Thyroid gland (tissue), 4 donors: ENCODE results near the gene BRD2. TPM values are rescaled to one million over a fixed set of nuclear protein-coding genes. Genes with fewer than 3 reads are reported as not detected.

Source experiments
- DNase-seq, 2 donors: peaks; one replicate each; pipeline ENCODE4 v3.0.0-alpha.2; 2019
- H3K27ac ChIP-seq, 3 donors: fragments of 200-600 bp; sonication (generic); 1 replicate in 2 of 3; 2 replicates in 1 of 3; pipeline ENCODE4 v1.5.1; 2016 to 2019; ENCODE audit warnings: mild to moderate bottlenecking in 1 of 3, moderate library complexity in 1 of 3
- H3K27me3 ChIP-seq: fragments of 200-600 bp; sonication (generic); one replicate; pipeline ENCODE4 v1.5.1; 2019
- H3K36me3 ChIP-seq, 2 donors: fragments of 200-600 bp; sonication (generic); one replicate each; pipeline ENCODE4 v1.5.1; 2016 to 2019
- H3K4me1 ChIP-seq, 2 donors: fragments of 200-600 bp; sonication (generic); one replicate each; pipeline ENCODE4 v1.5.1; 2017 to 2019
- H3K4me3 ChIP-seq, 3 donors: fragments of 200-600 bp; sonication (generic); replicated peaks in 1 of 3; 1 replicate in 2 of 3; 2 replicates in 1 of 3; pipeline ENCODE4 v1.5.1; 2016; ENCODE audit warnings: mild to moderate bottlenecking in 1 of 3
- H3K9me3 ChIP-seq: fragments of 200-600 bp; sonication (generic); one replicate; pipeline ENCODE4 v1.5.1; 2017
- POLR2A ChIP-seq, 2 donors: fragments of 450-650 bp; IDR thresholded peaks; one replicate each; pipeline ENCODE4 v1.6.1; 2017; ENCODE audit warnings: antibody characterized with exemption in 2 of 2, mild to moderate bottlenecking in 2 of 2, moderate library complexity in 1 of 2
- WGBS, 2 donors: methylation state at CpG; one replicate each; pipeline ENCODE4 v1.1.5; 2017; 5-methylcytosine and 5-hydroxymethylcytosine counted together
- intact Hi-C: fragments of 100-400 bp; cut with DNase I; formaldehyde crosslinking; loops from one replicate; pipeline ENCODE4 v1.15.1; 2023
- total RNA-seq, 4 donors: library from RNA; depleted of rRNA; stranded (reverse); fragments of >200 nt; gene quantifications; one replicate each; pipeline ENCODE4 v1.2.3, GENCODE V29; 2016
- TF ChIP-seq, protein P1 (sequence below), 6 experiments: fragments of 200-600 bp in 3 of 6; fragments of 450-650 bp in 3 of 6; sonication (generic) in 3 of 6; IDR thresholded peaks; one replicate each; pipeline ENCODE4 v1.5.1; 2016 to 2019; ENCODE audit warnings: antibody characterized with exemption in 6 of 6, mild to moderate bottlenecking in 2 of 6, inconsistent platforms in 1 of 6, moderate library complexity in 1 of 6

The BRD2 gene
- total RNA-seq, 4 donors from 2014 or later: 206 to 282 (median 238) TPM

DNA sequence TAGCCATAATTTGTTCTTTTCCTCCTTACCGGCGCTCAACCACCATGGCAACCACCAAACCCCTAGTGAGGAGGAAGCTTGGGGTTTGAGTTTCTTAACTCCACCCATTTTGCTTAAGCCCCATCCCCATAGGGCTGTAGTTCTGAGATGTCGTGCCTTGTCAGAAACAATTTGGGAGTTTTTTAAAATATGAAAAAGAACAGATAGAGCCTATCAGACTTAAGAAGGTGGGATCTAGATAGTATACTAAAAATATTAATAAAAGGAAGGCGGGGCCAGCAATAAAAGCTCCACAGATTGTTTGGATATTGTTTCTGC lies 5.6 kb downstream of the BRD2 start:
- H3K4me3 ChIP-seq: peak overlapping the region; percentile 68 to 100 (median 98)
- DNase-seq: no peak
- no peaks in the 10 kb centered on the region for H3K9me3 ChIP-seq
- H3K4me1 ChIP-seq: peaks cover 36 to 42% of the 10 kb centered on the region in 2 donors
- peak overlapping the region in 2 of 3 donors; percentile 1 to 86 for H3K27ac ChIP-seq
- TF ChIP-seq POLR2A (IDR thresholded peaks at IDR 0.05): peak in 1 of 2 donors; percentile 29
- TF ChIP-seq, protein P1, sequence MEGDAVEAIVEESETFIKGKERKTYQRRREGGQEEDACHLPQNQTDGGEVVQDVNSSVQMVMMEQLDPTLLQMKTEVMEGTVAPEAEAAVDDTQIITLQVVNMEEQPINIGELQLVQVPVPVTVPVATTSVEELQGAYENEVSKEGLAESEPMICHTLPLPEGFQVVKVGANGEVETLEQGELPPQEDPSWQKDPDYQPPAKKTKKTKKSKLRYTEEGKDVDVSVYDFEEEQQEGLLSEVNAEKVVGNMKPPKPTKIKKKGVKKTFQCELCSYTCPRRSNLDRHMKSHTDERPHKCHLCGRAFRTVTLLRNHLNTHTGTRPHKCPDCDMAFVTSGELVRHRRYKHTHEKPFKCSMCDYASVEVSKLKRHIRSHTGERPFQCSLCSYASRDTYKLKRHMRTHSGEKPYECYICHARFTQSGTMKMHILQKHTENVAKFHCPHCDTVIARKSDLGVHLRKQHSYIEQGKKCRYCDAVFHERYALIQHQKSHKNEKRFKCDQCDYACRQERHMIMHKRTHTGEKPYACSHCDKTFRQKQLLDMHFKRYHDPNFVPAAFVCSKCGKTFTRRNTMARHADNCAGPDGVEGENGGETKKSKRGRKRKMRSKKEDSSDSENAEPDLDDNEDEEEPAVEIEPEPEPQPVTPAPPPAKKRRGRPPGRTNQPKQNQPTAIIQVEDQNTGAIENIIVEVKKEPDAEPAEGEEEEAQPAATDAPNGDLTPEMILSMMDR (IDR thresholded peaks at IDR 0.05): no peak
- H3K36me3 ChIP-seq: peaks cover 55 to 67% of the 10 kb centered on the region in 2 donors
- WGBS, 2 donors: 1 to 2% methylated on average over 4 of the region's 4 CpGs
- intact Hi-C loops: no loop called here
- no peaks in the 10 kb centered on the region for H3K27me3 ChIP-seq

DNA sequence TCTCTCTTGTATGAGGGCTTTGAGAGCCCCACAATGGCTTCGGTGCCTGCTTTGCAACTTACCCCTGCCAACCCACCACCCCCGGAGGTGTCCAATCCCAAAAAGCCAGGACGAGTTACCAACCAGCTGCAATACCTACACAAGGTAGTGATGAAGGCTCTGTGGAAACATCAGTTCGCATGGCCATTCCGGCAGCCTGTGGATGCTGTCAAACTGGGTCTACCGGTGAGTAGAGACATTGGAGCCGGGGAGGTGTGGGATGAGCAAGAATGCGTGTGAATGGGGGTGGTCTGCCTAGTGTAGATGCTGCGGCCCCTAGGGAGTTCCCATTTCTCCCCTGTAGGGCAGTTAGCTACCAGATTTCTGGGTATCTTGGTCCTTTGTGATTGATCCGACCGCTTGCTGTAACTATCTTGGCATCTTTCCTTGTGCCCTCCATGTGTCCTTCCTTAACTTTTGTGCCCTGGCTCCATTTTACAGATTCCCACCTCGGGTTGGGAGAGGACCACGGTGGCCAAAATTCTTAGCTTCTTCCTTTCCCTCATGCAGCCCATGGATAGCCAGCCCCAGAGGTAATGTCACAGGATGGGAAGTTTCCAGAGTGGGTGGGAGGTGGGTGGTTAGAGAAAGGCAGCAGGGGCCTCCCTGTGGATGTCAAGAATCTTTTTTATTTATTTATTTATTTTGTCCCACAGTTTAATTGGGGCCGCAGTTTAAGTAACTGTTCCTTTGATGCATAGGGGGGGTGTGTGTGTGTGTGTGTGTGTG lies 6.3 kb downstream of the BRD2 start:
- WGBS, 2 donors: 7 to 8% methylated on average over 14 of the region's 14 CpGs
- TF ChIP-seq POLR2A (IDR thresholded peaks at IDR 0.05): no peak
- TF ChIP-seq, protein P1 (IDR thresholded peaks at IDR 0.05): no peak
- Histone ChIP-seq H3K9me3 (no peaks in the 10 kb centered on the region), H3K4me3 (peak overlapping the region; percentile 56 to 98 (median 68)), H3K4me1 (peaks cover 36 to 42% of the 10 kb centered on the region in 2 donors), H3K27me3 (no peaks in the 10 kb centered on the region), H3K27ac (peak overlapping the region in 1 of 3 donors; percentile 86), H3K36me3 (peaks cover 63 to 75% of the 10 kb centered on the region in 2 donors)
- intact Hi-C loops: no loop called here
- no peak for DNase-seq

DNA sequence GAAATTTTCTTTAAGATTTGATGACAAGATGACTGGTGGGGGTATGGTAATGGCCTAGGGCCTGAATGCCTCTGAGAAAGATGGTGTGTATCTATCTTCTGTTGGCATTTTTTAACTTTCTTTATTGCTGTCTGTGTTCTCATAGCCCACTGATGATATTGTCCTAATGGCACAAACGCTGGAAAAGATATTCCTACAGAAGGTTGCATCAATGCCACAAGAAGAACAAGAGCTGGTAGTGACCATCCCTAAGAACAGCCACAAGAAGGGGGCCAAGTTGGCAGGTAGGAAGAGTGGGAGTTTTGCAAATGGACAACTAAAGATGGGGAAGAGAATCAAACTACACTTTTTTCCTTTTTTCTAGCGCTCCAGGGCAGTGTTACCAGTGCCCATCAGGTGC lies 7.5 kb downstream of the BRD2 start:
- H3K4me3 ChIP-seq: no peak overlapping the region
- no peak overlapping the region for H3K27ac ChIP-seq
- WGBS, 2 donors: 60 to 76% methylated on average over 2 of the region's 2 CpGs
- DNase-seq: no peak
- TF ChIP-seq, protein P1 (IDR thresholded peaks at IDR 0.05): no peak
- TF ChIP-seq POLR2A (IDR thresholded peaks at IDR 0.05): no peak
- no peaks in the 10 kb centered on the region for H3K27me3 ChIP-seq
- H3K4me1 ChIP-seq: peaks cover 36 to 42% of the 10 kb centered on the region in 2 donors
- intact Hi-C loops: no loop called here
- peaks cover 74 to 86% of the 10 kb centered on the region in 2 donors for H3K36me3 ChIP-seq
- H3K9me3 ChIP-seq: no peaks in the 10 kb centered on the region

DNA sequence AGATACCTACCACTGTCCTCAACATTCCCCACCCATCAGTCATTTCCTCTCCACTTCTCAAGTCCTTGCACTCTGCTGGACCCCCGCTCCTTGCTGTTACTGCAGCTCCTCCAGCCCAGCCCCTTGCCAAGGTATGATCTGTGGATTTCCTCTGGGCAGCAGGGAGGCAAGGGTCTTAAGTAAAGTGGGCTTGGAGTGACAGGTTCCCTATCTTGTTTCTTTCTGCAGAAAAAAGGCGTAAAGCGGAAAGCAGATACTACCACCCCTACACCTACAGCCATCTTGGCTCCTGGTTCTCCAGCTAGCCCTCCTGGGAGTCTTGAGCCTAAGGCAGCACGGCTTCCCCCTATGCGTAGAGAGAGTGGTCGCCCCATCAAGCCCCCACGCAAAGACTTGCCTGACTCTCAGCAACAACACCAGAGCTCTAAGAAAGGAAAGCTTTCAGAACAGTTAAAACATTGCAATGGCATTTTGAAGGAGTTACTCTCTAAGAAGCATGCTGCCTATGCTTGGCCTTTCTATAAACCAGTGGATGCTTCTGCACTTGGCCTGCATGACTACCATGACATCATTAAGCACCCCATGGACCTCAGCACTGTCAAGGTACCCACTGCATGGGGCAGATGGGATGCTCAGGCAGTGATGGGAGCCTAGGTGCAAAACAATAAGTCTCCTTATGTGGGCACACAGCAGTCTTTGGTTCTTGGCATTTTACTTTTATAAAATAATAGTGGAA lies 8.1 kb downstream of the BRD2 start:
- H3K36me3 ChIP-seq: peaks cover 81 to 92% of the 10 kb centered on the region in 2 donors
- no peak for DNase-seq
- no peaks in the 10 kb centered on the region for H3K27me3 ChIP-seq
- WGBS, 2 donors: 82 to 89% methylated on average over 7 of the region's 7 CpGs
- peaks cover 36 to 42% of the 10 kb centered on the region in 2 donors for H3K4me1 ChIP-seq
- no peak overlapping the region for H3K27ac ChIP-seq
- intact Hi-C loops: no loop called here
- no peaks in the 10 kb centered on the region for H3K9me3 ChIP-seq
- H3K4me3 ChIP-seq: no peak overlapping the region
- TF ChIP-seq, protein P1 (IDR thresholded peaks at IDR 0.05): no peak
- TF ChIP-seq POLR2A (IDR thresholded peaks at IDR 0.05): no peak
